GM19240 (cell line): ENCODE measurements around the gene GSAP.

Source experiments
- DNase-seq: peaks from one replicate; pipeline ENCODE4 v3.0.0; 2011; ENCODE audit warnings: low spot score; ENCODE audit not compliant: insufficient read length

Gene GSAP

DNA sequence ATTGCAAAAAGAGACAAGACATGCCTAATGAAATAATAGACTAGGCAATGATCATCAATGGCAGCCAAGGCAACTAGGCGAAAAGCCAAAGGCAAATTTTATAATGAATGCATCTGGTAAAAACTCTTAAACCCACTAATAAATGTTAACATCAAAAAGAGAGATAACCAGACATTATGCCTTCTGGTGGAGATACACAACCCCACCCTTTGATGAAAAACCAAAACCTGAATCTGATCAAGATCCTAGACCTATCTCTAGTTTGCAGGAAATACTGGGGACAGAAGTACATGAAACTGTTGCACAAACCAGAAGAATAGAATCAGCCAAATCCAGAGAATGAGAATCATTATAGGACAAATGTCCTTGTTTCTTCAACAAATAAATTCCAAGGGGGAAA, 22.0 kb upstream of the GSAP start:
- DNase-seq, result no peak

DNA sequence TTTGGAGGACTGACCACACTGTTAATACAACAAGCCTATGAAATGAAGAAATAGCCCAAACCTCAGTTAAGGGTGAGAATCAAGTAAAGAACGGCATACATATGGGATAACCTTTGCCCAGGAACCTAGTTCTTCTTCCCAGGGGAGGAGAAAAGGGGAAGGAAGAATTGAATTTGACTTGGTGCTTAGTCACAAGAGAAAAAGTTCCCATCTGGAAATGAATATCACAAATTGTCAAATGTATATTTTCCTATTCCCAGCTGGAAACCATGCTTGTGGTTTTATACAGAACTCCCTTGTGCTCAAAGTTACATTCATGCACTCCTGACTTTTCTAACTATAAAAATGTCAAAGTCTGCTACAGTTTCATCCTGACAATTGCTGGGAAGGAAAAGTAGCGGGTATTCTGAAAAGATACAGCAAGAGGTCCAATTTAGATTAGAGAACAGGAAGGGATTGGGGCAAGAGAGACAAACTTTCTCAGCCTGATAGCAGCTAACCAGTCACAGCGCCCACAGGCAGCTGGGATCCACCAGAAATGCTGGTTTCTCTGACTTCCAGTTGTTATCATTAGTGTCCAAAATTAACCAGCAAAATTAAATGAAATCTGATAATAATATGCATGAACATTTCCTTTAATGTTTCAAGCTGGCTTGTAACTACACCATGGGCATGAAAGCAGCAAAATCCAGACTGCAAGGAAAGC, 18.6 kb upstream of the GSAP start:
- no peak for DNase-seq

DNA sequence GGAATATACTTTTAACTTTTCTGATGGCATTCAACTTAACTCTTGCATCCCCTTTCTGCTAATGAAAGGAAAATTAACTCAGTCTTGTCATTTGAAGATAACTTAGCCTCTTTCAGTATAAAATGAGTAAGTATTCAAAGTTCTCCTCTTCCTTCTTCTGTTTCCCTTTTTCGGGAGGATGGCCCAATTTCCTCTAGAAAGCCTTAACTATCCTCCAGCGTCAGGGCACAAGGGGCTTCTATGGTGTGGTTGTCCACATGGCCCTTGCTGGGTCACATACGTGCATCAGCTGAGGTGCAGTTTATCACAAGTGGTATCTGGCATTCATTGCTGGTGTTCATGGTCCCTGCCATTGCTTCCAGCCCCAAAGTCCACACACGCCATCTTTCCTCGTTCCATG, 17.8 kb upstream of the GSAP start:
- no peak for DNase-seq

DNA sequence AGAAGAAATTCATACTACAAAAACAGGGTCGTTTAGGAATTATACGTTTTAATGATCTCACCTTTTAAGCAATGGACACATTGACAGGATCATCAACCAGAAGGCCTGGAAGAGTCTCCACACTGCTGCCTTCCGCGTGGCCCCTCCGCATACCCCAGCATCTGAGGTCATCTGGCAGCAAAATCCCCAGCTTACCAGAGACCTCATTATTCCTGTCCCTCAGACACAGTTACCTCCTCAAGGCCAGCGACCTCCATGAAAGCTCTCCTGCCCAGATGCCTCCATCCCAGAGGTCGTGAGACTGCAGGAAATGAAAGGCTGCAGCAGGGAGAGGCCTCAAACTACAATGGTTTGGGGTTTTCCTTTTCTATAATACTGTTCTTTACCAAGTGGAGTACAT, 14.8 kb upstream of the GSAP start:
- no peak for DNase-seq

DNA sequence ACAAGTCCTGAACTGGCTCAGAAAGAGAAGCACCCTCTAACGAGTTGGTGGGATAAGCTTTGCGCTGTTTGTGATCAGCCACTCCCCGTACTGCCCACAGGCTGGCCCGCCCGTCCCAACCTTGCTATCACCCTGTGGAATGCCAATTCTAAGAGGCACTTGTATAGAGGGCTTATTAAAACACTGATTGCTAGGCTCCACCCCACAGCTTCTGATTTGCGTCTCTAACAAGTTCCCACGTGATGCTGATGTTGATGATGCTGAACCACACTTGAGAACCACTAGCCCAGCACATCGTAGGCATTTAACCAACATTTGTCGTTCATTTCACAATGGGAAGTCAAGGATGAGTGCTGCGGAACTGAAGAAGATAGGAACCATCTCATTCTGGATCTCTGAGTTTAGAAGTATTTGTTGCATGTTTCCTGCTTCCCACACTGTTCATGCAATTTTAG, 12.7 kb upstream of the GSAP start:
- DNase-seq, result no peak

DNA sequence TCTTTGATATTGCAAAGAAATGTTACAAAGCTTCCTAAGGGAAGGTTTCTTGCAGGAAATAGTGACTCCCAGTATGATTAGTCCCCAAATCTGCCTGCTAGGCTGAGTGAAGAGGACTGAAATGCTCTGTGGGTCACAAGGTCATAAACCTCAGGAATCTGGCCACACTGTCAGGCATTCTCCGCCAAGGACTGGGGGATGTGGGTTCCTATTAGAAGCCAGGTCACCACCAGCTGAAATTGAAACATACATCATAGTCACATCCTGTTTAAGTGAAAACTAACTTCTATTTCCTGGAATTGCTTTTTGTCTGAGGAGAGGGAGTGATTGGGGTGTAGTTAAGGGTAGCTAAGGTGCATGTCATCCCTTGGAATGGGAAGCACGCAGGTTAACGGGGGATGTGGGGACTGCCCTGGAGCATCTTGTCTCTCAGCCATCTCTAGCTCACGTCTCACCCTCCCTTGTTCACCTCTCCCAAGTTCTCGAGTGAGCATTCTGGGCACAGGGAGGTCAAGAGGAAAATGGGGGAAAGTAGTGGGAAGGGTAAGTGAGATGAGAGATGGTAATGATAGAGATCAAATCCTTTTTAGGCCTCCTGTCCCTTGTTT, 12.0 kb upstream of the GSAP start:
- no peak for DNase-seq

DNA sequence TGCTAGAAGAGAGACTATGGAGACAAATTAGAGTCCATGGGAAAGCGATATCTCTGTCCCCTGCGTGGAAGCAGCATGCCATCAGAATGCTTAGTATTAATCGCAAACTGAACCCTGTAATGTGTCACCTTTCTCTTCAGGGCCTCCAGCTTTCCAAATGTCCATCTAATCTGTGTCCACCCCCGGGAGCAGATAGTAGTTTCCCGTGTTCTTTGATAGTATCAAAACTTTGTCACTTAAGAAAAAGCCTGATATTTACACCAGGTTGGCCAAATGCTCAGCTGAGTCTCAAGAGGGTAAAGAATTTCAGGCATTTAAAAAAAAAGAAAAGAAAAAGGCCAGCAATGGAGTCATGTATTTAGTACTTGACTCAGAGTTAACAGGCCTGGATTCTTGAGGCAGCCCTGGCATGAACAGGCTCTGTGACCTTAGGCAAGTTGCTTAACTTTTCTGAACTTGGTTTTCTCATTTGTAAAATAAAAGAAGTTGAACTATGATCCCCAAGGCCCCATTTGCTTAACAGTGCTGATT, 10.4 kb upstream of the GSAP start:
- DNase-seq, result no peak

DNA sequence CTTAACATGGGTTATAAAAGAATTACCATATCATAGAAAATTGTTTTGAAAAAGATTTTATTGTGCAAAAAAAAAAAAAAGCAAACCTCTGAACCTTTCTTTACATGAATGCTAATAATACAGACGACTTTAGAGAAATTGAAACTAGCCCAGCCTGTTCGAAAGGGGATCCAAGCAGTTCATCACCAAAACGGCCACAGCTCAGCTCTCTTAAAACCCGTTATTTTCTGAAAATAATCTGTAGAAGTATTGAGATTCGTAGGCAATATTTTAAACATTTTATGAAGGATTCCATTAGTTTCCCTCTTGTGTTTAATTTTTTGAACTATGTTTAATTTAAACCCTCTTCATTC, 9.9 kb upstream of the GSAP start:
- no peak for DNase-seq

DNA sequence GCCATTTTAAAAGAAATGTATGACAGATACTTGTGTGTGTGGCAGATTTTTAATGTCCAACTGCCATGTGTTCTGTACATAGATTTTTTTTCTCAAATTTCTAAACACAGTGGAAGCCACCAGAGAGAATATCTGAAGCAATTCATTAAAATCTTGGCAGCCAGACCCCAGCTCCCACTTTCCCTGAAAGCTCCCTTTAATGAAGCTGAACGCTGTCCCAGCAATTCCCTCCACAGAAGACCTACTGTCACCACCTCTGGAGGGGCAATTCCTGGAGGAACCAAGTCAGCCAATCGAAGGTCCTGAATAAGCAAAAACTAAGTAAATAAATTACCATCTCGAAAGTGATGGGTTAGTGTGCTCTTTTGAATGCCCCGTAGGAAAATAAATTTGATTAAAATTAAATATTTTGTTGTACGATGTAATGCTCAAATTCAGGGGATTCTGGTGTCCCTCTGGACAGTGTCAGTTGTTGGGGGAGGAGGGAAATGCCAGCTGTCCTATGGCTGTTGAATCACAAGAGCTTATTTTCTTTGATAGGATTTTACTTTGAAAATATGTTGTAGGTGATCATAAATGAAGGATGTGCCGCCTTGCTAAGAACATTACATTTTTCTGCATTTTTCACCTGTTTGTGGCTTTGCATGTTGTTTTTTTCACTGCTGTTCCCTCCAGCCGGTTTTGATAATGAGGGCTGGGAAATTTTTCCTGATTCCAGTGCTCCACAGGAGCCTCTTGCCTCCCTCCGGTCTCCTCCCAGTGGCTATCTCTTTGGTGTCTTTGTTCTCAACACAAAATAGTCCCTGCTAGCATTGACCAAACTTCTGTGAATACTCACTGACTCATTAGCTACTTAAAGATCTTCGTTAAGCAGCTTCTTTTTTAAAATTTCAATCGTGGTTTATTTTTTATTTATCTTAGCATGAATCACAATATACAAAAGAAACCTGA, 9.2 kb upstream of the GSAP start:
- no peak for DNase-seq

DNA sequence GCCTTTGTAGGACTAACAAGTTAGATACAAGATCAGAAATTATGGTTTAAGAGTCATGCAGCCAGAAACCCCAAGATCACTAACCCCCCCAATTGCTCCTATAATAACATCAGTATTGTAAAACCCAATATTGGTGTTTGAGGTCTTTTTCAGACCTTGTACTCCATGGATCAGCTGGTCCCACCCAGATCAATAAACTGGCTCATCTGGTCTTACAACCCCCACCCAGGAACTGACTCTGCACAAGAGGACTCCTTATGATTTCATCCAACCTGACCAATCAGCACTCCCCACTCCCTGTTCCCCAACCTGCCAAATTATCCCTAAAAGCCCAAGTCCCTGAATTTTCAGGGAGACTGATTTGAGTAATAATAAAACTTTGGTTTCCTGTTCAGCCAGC, 6.4 kb upstream of the GSAP start:
- no peak for DNase-seq

DNA sequence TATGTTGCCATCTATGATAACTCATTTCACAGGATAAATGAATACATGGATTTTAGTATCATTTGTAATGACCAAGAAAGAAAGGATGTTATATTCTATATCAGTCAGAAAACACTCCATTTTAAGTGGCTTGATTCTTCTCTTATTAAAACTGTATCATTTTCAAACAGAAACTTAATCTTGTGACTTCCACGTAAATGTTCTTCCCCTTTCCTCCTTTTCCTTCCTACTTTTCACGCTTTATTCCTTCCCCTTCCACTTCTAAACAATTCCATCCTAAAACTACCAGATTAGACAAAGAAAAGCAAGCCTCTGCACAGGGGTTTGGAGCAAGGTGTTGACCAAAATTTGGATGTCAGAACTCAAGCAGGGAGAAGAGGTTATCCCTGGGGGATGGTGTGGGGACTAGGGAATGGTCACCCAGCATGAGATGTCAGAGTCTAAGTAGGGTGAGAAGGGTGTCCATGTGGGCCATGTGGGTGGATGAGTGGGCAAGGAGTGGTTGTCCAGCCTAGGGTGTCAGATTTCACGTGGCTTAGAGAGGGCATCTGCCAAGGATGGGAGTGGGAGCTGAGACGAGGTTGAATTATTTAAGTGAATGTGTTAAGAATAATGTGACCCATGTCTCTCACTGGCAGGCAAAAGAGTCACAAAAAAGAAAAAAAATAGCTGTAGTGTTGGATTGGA, 5.0 kb upstream of the GSAP start:
- no peak for DNase-seq

DNA sequence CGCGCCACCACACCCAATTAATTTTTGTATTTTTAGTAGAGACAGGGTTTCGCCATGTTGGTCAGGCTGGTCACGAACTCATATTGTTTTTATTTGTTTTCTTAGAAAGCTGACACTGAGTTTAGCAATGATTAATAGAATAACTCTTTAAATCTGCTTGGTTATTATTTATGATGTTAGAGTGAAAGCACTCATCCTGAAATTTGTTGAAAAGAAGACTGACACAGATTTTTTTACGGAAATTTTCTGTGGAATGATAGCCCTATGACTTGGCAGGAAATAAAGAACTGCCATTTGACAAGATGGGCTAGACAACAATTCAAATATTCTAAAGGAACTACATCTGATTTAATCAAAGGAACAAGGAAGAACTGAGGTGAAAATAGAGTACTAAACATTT, 4.3 kb upstream of the GSAP start:
- no peak for DNase-seq

DNA sequence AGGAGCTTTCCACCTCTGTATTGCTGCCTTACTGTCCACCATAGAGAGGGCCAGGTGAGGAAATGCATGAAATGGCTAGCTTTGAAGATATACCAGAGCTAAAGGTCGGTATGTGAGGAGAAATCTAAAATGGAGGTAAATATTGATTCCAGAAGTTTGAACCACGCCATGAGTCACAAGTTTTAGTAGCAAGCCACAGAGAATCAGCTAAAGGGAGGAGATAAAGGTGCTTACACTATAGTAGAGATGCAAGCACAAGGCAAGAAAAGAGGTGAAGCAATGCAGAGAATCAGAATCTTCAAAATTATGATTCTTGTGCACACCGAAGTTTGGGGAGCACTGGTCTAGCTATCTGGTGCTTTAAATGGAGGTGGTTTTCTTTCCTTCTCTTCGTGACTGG, 3.0 kb upstream of the GSAP start:
- no peak for DNase-seq

DNA sequence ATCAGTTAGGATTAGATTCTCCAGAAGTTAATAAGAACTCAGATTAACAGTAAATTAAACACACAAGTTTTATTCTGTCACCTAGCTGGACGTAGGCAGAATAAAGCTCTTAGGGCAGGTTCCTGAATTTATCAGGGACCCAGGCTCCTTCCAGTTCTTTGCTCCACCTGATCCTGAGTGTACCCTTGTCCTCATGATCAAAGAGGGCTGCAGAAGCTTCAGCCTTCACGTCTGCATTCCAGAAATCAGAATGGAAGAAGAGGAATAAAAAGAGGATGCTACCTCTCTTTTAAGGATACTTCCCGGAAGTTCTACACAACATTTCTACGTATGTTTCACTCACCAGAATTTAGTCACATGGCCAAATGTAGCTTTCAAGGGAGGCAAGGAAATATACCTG, 1.7 kb upstream of the GSAP start:
- DNase-seq, result no peak

DNA sequence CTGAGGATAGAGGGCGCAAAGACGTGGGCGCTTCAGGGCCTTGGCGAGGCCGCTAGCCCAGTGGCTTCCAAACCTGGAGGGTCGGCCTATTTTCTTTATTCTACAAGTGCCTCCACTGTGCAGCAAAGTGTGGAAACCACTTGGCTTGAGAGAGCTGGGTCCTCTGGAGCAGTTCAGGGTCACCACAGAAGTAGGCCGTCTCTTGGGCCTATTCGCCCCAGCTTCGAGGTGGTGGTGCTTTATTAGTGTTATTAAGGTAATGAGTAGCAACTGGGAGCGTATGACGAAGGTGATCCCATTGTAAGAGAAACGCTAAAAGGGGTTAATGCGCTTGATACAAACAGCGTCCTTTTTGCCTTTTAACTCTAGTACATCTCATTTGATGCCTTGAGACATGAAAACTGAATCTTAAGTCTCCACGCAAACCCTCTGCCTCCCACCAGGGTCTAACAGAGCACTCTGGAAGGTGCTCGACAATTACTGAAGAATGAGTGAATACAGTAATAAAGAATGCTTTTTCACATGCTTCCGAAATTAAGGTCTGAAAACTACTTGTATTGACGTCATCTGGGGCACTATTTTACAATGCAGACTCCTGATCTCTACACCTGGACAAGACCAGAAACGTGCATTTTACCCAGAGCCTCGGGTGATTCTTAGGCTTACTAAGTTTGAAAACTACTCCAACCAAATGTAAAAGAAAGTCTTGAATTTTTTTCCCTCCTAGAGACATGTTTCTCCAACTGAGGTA, 647 bp upstream of the GSAP start:
- no peak for DNase-seq

DNA sequence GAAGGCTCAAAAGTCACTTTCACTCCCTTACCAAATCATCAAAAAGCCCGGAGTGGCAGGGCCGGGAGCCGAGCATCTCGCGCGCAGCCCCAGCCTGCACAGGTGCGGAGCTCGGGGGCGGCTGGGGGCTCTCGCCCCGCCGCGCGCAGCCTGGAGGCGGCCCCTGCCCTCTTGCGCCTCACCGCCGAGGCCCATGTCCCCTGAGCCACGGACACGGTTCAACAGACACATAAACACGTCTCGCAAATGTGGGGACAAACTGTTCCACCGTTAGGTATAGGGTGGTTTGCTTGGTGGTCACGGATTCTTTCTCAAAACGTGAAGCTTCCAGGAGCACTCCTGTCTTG, 700 bp downstream of the GSAP start:
- no peak for DNase-seq

DNA sequence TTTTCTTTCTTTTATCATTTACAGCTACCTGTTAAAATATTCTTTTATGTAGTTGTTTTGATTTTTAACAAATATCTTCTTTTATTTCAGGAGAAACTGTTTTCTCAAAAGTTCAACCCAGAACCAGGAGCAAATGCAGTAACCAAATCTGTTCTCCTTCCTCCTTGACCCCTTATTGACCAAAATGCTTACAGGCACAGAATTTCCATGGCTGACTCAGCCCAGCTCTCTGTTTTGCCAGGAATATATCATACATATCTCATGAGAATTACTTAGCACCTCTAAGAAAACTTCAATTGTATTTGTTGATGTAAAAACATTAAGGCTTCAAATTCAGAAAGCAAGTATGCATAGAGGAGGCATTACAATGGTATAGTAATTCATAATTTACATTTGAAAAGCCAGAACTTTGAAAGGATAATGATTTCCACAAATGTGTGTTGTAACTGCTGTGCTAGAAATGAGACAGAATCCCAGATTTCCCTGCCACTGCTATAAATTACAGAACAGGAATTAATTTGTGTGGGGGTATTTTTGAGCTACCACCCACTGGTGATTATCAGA, 2.2 kb downstream of the GSAP start:
- DNase-seq, result no peak

DNA sequence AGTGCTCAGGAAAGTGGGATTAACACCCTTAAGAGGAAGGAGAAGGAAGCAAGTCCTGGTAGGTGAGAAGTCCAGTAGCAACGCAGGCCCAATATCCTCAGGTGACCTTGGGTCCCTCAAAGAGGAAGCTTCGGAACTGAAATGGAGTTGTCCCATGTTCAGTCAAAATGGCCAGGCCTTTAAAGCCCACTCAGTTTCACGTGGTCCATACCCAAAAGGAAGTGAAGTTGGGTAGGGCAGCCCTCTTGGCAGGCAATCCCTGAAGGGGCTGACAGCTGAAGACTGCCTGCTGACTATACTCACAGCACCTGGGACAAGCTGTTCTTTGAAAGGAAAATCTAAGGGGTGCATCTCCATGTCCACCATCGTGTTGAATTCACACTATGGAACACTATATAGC, 3.0 kb downstream of the GSAP start:
- no peak for DNase-seq

DNA sequence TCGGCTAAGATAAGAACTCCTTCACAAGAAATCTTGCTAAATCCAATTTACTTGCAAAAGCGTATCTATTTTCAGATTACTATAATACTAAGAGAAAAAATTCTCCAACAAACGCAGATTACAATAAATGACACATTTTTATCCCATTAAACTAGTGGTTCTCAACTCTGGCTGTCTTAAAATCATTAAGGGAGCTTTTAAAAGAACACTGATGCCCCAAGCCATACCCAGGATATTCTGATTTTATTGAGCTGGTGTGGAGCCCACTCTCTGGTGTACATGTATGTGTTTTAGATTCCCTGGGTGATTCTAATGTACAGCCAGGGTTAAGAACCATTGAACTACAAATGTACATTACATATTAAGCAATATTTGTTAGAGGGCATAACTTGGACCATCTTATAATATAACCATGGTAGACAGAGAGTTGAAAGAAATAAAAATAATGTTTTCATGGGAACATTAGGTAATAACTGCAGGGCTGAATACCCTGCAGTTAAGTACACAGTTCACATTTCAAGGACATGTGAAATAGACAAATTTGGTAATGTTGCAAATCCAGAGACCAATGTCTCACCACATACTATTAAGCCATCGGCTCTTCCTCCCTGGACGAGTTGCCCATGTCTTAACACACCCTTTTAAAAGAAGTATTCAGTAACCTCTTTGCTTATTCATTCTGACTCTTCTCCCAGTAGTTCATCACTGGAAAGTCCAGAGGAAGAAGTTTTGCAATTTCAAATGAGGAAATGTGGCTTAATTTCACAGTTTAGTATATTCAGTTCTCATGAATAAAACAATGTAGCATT, 6.2 kb downstream of the GSAP start:
- DNase-seq, result no peak
